Measurements from ENCODE around the gene AOAH. TPM values are rescaled to one million over a fixed set of nuclear protein-coding genes. Genes with fewer than 3 reads are reported as not detected.

AOAH gene
- total RNA-seq, 2 donors from 2014 or later, result 0.70 to 1.6 TPM

DNA sequence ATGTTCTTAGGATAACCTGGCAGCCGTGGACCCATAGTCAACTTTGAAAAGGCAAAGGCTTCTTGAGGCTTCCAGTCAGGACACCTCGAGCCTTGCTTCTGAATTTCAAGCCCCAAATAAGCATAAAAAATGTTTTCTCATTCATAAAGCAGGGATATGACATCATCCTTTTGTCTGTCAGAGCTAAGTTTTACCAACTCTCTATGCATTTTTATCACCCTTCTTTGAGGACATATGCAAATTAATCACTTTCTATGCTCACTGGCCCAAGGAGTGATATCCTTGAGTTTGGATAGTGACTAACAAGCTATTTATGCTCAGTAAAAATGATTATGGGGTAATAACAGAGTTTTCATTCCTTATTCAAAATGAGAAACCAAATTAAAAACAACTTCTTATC, 175.3 kb downstream of the AOAH start:
- no peaks in the 10 kb centered on the region for H3K36me3 Mint-ChIP-seq (ENCODE audit: low read depth)
- DNase-seq, result no peak

DNA sequence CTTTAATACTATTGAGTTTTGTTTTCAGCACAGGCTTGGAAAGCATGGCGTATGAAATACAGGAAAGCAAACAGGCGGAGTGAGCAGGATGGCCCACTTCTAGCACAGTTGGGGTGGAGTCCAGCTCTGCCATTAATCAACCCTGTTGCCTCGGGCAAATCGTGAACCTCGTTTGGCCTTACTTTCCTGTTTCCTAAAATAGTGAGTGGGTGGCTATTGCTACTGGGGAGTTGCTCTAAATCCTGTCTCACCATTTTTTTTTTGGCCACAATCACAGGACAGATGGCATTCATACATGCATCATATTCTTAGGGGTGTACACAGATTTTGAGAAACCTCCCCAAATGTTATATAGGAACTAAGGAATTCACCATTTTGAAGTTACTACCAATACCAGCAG, 176.9 kb downstream of the AOAH start:
- no peaks in the 10 kb centered on the region for H3K9me3 ChIP-seq (ENCODE audit: control insufficient read depth, low read length)
- WGBS, 2 experiments (ENCODE audit: insufficient coverage in 1 of 2, insufficient read length in 1 of 2), result 91 to 93% methylated on average over 5 of the region's 5 CpGs
- H3K9me3 Mint-ChIP-seq, result no peaks in the 10 kb centered on the region
- peaks cover 3% of the 10 kb centered on the region for H3K4me1 Mint-ChIP-seq
- no peak overlapping the region for H3K4me3 Mint-ChIP-seq
- H3K27ac ChIP-seq (ENCODE audit: low read depth, low read length), result no peak overlapping the region
- H3K4me3 ChIP-seq (ENCODE audit: low read length), result no peak overlapping the region
- TF ChIP-seq, protein P1, sequence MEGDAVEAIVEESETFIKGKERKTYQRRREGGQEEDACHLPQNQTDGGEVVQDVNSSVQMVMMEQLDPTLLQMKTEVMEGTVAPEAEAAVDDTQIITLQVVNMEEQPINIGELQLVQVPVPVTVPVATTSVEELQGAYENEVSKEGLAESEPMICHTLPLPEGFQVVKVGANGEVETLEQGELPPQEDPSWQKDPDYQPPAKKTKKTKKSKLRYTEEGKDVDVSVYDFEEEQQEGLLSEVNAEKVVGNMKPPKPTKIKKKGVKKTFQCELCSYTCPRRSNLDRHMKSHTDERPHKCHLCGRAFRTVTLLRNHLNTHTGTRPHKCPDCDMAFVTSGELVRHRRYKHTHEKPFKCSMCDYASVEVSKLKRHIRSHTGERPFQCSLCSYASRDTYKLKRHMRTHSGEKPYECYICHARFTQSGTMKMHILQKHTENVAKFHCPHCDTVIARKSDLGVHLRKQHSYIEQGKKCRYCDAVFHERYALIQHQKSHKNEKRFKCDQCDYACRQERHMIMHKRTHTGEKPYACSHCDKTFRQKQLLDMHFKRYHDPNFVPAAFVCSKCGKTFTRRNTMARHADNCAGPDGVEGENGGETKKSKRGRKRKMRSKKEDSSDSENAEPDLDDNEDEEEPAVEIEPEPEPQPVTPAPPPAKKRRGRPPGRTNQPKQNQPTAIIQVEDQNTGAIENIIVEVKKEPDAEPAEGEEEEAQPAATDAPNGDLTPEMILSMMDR (conservative IDR thresholded peaks at IDR 0.05), result no peak
- H3K36me3 ChIP-seq (ENCODE audit: control insufficient read depth, insufficient read depth, low read length), result no peaks in the 10 kb centered on the region
- H3K27me3 Mint-ChIP-seq (ENCODE audit: insufficient read depth), result peaks cover 1% of the 10 kb centered on the region
- no peak overlapping the region for H3K27ac Mint-ChIP-seq
- no peak for DNase-seq
- H3K36me3 Mint-ChIP-seq (ENCODE audit: low read depth), result no peaks in the 10 kb centered on the region
- H3K4me1 ChIP-seq (ENCODE audit: control insufficient read depth, insufficient read depth, low read length), result no peaks in the 10 kb centered on the region
- H3K27me3 ChIP-seq (ENCODE audit: control insufficient read depth, insufficient read depth, low read length, poor library complexity, severe bottlenecking), result no peaks in the 10 kb centered on the region
- H3K9ac ChIP-seq (ENCODE audit: extremely low read depth, low read length, poor library complexity, severe bottlenecking), result no peak overlapping the region

More for the DNA sequence above, 175.3 kb downstream of the AOAH start:
- H3K4me3 Mint-ChIP-seq, result no peak overlapping the region
- no peaks in the 10 kb centered on the region for H3K36me3 ChIP-seq (ENCODE audit: control insufficient read depth, insufficient read depth, low read length)
- H3K27ac Mint-ChIP-seq, result no peak overlapping the region
- H3K4me1 Mint-ChIP-seq, result peaks cover 3% of the 10 kb centered on the region
- no peaks in the 10 kb centered on the region for H3K9me3 ChIP-seq (ENCODE audit: control insufficient read depth, low read length)
- H3K4me1 ChIP-seq (ENCODE audit: control insufficient read depth, insufficient read depth, low read length), result no peaks in the 10 kb centered on the region
- H3K27me3 Mint-ChIP-seq (ENCODE audit: insufficient read depth), result peaks cover 1% of the 10 kb centered on the region
- no peak overlapping the region for H3K27ac ChIP-seq (ENCODE audit: low read depth, low read length)
- no peak overlapping the region for H3K9ac ChIP-seq (ENCODE audit: extremely low read depth, low read length, poor library complexity, severe bottlenecking)
- H3K9me3 Mint-ChIP-seq, result peaks cover 2% of the 10 kb centered on the region
- H3K27me3 ChIP-seq (ENCODE audit: control insufficient read depth, insufficient read depth, low read length, poor library complexity, severe bottlenecking), result no peaks in the 10 kb centered on the region
- TF ChIP-seq, protein P1 (conservative IDR thresholded peaks at IDR 0.05), result no peak
- no peak overlapping the region for H3K4me3 ChIP-seq (ENCODE audit: low read length)
- 85 to 90% methylated on average over 2 of the region's 2 CpGs for WGBS, 2 experiments (ENCODE audit: insufficient coverage in 1 of 2, insufficient read length in 1 of 2)

DNA sequence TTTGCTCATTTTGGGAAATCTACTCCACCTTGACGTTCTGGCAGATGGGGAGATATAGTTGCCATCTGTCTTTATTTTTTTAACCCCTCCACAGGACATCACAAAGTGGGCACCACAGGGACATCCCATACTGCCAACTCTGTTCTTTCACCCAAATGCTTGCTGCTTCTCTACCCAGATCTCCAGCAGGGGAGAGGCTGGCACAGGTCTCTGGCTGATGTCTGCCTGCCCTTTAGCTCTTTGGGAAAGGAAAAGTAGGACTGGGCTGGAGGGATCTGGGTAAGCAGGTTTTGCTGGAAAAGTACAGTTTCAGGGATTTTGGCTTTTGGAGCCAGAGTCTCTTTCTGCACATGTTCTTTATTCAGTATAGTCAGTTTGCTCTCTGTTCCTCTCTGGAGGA, 178.0 kb downstream of the AOAH start:
- 87% methylated on average over 1 of the region's 1 CpG; no CpG with 5 or more reads in 1 of the 2 experiments for WGBS, 2 experiments (ENCODE audit: insufficient coverage in 1 of 2, insufficient read length in 1 of 2)

More for the DNA sequence above, 178.0 kb downstream of the AOAH start:
- Histone ChIP-seq H3K27ac (ENCODE audit: low read depth, low read length) (no peak overlapping the region), H3K9me3 (ENCODE audit: control insufficient read depth, low read length) (no peaks in the 10 kb centered on the region), H3K4me1 (ENCODE audit: control insufficient read depth, insufficient read depth, low read length) (no peaks in the 10 kb centered on the region), H3K9ac (ENCODE audit: extremely low read depth, low read length, poor library complexity, severe bottlenecking) (no peak overlapping the region), H3K36me3 (ENCODE audit: control insufficient read depth, insufficient read depth, low read length) (no peaks in the 10 kb centered on the region), H3K4me3 (ENCODE audit: low read length) (no peak overlapping the region), H3K27me3 (ENCODE audit: control insufficient read depth, insufficient read depth, low read length, poor library complexity, severe bottlenecking) (no peaks in the 10 kb centered on the region)
- TF ChIP-seq, protein P1 (conservative IDR thresholded peaks at IDR 0.05), result no peak
- no peaks in the 10 kb centered on the region for H3K36me3 Mint-ChIP-seq (ENCODE audit: low read depth)
- H3K4me1 Mint-ChIP-seq, result peaks cover 3% of the 10 kb centered on the region
- no peak for DNase-seq
- no peak overlapping the region for H3K27ac Mint-ChIP-seq
- no peaks in the 10 kb centered on the region for H3K9me3 Mint-ChIP-seq
- H3K27me3 Mint-ChIP-seq (ENCODE audit: insufficient read depth), result peaks cover 1% of the 10 kb centered on the region
- H3K4me3 Mint-ChIP-seq, result no peak overlapping the region

Data from endodermal cell (in vitro differentiated cells).